Breast epithelium (tissue), 3 donors: ENCODE measurements around the gene LRRTM4.

ENCODE experiments used
- CTCF ChIP-seq, 3 donors: fragments of 450-650 bp; IDR thresholded peaks; one replicate each; pipeline ENCODE4 v1.5.1; 2016 to 2017; ENCODE audit warnings: antibody characterized with exemption in 3 of 3, mild to moderate bottlenecking in 3 of 3, moderate library complexity in 3 of 3
- POLR2A ChIP-seq: fragments of 450-650 bp; IDR thresholded peaks from one replicate; pipeline ENCODE4 v1.6.1; 2016; ENCODE audit warnings: antibody characterized with exemption, mild to moderate bottlenecking, moderate library complexity
- POLR2AphosphoS5 ChIP-seq, 3 donors: sonication (generic); formaldehyde crosslinking; IDR thresholded peaks; one replicate each; pipeline ENCODE4 v1.6.1; 2017; ENCODE audit warnings: antibody characterized with exemption in 3 of 3

GRCh38 chr2:76713312-76713711, 808.9 kb downstream of the LRRTM4 start:
- TF ChIP-seq POLR2A (no peak), CTCF (IDR thresholded peaks at IDR 0.05) (no peak), POLR2AphosphoS5 (IDR thresholded peaks at IDR 0.05) (no peak)
